Measurements from ENCODE around the gene SLC29A2. TPM values are rescaled to one million over a fixed set of nuclear protein-coding genes. Genes with fewer than 3 reads are reported as not detected.
"Not testable (repeated sequence)": the region's sequence is repeated elsewhere in the genome, so short reads cannot be mapped to it uniquely, and the experiment has no call there.

Gene SLC29A2
- total and polyA plus RNA-seq, 12 donors = 7.8 to 50.6 (median 9.8) TPM

- Histone ChIP-seq H3K4me1 (no peaks in the 10 kb centered on the region), H3K27me3 (peaks cover 0 to 33% (median 0%) of the 10 kb centered on the region in 7 donors), H3K9me3 (no peaks in the 10 kb centered on the region), H3K36me3 (no peaks in the 10 kb centered on the region), H3K27ac (no peak overlapping the region), H3K4me3 (no peak overlapping the region)
- no peak for TF ChIP-seq CTCF (IDR thresholded peaks at IDR 0.05)
- WGBS, 2 donors = 85% methylated on average over 3 of the region's 3 CpGs
- intact Hi-C loops (cut with DNase I) = no loop called here
- ATAC-seq = no peak
- no peak for DNase-seq
These were observed 22.4 kb upstream of the SLC29A2 start for GRCh38 chr11:66393954-66394353.

- no peak for ATAC-seq
- 81 to 86% methylated on average over 6 of the region's 6 CpGs for WGBS, 2 donors
- Histone ChIP-seq H3K4me1 (peaks cover 0 to 8% (median 3%) of the 10 kb centered on the region in 9 donors), H3K27me3 (peaks cover 0 to 33% (median 0%) of the 10 kb centered on the region in 7 donors), H3K36me3 (no peaks in the 10 kb centered on the region), H3K9me3 (no peaks in the 10 kb centered on the region), H3K4me3 (no peak overlapping the region), H3K27ac (no peak overlapping the region)
- DNase-seq = no peak
- intact Hi-C loops (cut with DNase I) = no loop called here
- no peak for TF ChIP-seq CTCF (IDR thresholded peaks at IDR 0.05)
These were observed 19.8 kb upstream of the SLC29A2 start for GRCh38 chr11:66391322-66391721.

- WGBS, 2 donors = 27 to 31% methylated on average over 8 of the region's 8 CpGs
- DNase-seq (peak; percentile 28 to 66), ATAC-seq (peak in 7 of 8 donors; percentile 20 to 83 (median 55))
- Histone ChIP-seq H3K27ac (no peak overlapping the region), H3K9me3 (no peaks in the 10 kb centered on the region), H3K4me1 (peaks cover 0 to 14% (median 8%) of the 10 kb centered on the region in 9 donors), H3K36me3 (no peaks in the 10 kb centered on the region), H3K27me3 (peaks cover 0 to 33% (median 0%) of the 10 kb centered on the region in 7 donors), H3K4me3 (no peak overlapping the region)
- TF ChIP-seq CTCF (IDR thresholded peaks at IDR 0.05) = peak; percentile 50 to 79 (median 73)
- intact Hi-C loops (cut with DNase I) = loop anchor here in 9 of 10 donors (2.0 to 10.0 kb wide), 5 partner anchors 42 to 84 kb away; partner anchors contain the start of genes B4GAT1 (in 3 of the 9), BRMS1 (in 3 of the 9) and CD248 (in 1 of the 9)
These were observed 17.3 kb upstream of the SLC29A2 start for GRCh38 chr11:66388780-66389386.

- DNase-seq (peak; percentile 79 to 82), ATAC-seq (peak in 7 of 8 donors; percentile 49 to 78 (median 65))
- Histone ChIP-seq H3K27ac (peak overlapping the region in 1 of 10 donors; percentile 1), H3K9me3 (no peaks in the 10 kb centered on the region), H3K36me3 (no peaks in the 10 kb centered on the region), H3K4me1 (peaks cover 0 to 14% (median 8%) of the 10 kb centered on the region in 9 donors), H3K4me3 (peak overlapping the region in 7 of 10 donors; percentile 6 to 47 (median 17)), H3K27me3 (peaks cover 0 to 15% (median 0%) of the 10 kb centered on the region in 7 donors)
- intact Hi-C loops (cut with DNase I) = loop anchor here in 9 of 10 donors (5.0 to 10.0 kb wide), 4 partner anchors 39 to 82 kb away; partner anchors contain the start of genes B4GAT1 (in 3 of the 9), BRMS1 (in 3 of the 9) and CD248 (in 1 of the 9)
- TF ChIP-seq CTCF (IDR thresholded peaks at IDR 0.05) = peak; percentile 78 to 97 (median 94)
- WGBS, 2 donors = 8% methylated on average over 20 of the region's 20 CpGs
These were observed 14.9 kb upstream of the SLC29A2 start for GRCh38 chr11:66386171-66387069.

GRCh38 chr11:66384316-66384715 lies 12.8 kb upstream of the SLC29A2 start:
- not testable (repeated sequence) for H3K27me3 ChIP-seq, ATAC-seq, H3K27ac ChIP-seq, DNase-seq, H3K4me3 ChIP-seq, H3K9me3 ChIP-seq, H3K36me3 ChIP-seq
- intact Hi-C loops (cut with DNase I) = loop anchor here in 2 of 10 donors (10.0 kb wide), 2 partner anchors 70 to 80 kb away; partner anchors contain the start of gene CD248 (in 1 of the 2)
- WGBS, 2 donors = 85 to 87% methylated on average over 13 of the region's 13 CpGs
- peaks cover 0 to 14% (median 8%) of the 10 kb centered on the region in 9 donors for H3K4me1 ChIP-seq

GRCh38 chr11:66380264-66380663 lies 8.7 kb upstream of the SLC29A2 start:
- H3K27ac ChIP-seq, H3K4me1 ChIP-seq, DNase-seq, H3K4me3 ChIP-seq, H3K36me3 ChIP-seq, ATAC-seq, H3K27me3 ChIP-seq, H3K9me3 ChIP-seq: not testable (repeated sequence)
- 20 to 22% methylated on average over 7 of the region's 7 CpGs for WGBS, 2 donors
- intact Hi-C loops (cut with DNase I) = loop anchor here in 2 of 10 donors (10.0 kb wide), 2 partner anchors 65 to 75 kb away; partner anchors contain the start of gene CD248 (in 1 of the 2)
